MM.1S (cell line): Measurements from ENCODE around the gene ORAI2.

Source experiments
- EZH2 ChIP-seq: fragments of 300-600 bp; sonication (generic); optimal IDR thresholded peaks from 2 replicates; pipeline ENCODE3; 2017; ENCODE audit warnings: low read depth, mild to moderate bottlenecking, antibody characterized with exemption, low read length, mixed read lengths
- EZH2phosphoT487 ChIP-seq: fragments of 300-600 bp; sonication (generic); IDR thresholded peaks from 2 replicates; pipeline ENCODE4 v1.6.1; 2018; ENCODE audit warnings: antibody characterized with exemption, low read length
- TF ChIP-seq, protein P1 (sequence below): fragments of 300-600 bp; sonication (generic); IDR thresholded peaks from 2 replicates; pipeline ENCODE4 v1.5.1; 2016; ENCODE audit warnings: antibody characterized with exemption, low read length, mixed read lengths

DNA sequence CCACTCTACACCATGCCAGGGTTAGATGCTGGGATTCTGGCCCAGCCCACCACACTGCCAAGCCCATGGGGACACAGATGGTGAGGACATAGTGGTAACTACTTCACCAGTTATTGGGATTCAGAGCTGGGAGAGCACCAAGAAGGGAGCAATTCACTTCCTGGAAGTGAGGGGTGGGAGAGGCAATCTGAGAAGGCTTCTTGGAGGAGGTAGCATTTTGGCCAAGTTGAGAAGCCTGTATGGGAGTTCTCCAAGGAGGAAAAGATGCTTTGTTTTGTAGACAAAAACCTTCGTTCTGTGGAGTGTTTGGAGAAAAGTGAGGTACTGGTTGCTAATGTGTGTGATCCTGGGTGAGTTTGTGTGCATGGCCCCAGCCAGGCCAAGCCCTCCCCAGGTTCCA lies 41.0 kb upstream of the ORAI2 start:
- TF ChIP-seq, protein P1, sequence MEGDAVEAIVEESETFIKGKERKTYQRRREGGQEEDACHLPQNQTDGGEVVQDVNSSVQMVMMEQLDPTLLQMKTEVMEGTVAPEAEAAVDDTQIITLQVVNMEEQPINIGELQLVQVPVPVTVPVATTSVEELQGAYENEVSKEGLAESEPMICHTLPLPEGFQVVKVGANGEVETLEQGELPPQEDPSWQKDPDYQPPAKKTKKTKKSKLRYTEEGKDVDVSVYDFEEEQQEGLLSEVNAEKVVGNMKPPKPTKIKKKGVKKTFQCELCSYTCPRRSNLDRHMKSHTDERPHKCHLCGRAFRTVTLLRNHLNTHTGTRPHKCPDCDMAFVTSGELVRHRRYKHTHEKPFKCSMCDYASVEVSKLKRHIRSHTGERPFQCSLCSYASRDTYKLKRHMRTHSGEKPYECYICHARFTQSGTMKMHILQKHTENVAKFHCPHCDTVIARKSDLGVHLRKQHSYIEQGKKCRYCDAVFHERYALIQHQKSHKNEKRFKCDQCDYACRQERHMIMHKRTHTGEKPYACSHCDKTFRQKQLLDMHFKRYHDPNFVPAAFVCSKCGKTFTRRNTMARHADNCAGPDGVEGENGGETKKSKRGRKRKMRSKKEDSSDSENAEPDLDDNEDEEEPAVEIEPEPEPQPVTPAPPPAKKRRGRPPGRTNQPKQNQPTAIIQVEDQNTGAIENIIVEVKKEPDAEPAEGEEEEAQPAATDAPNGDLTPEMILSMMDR: no peak
- TF ChIP-seq EZH2: no peak
- TF ChIP-seq EZH2phosphoT487: no peak
